Measurements from ENCODE around the gene GORASP1.

Gene GORASP1

DNA sequence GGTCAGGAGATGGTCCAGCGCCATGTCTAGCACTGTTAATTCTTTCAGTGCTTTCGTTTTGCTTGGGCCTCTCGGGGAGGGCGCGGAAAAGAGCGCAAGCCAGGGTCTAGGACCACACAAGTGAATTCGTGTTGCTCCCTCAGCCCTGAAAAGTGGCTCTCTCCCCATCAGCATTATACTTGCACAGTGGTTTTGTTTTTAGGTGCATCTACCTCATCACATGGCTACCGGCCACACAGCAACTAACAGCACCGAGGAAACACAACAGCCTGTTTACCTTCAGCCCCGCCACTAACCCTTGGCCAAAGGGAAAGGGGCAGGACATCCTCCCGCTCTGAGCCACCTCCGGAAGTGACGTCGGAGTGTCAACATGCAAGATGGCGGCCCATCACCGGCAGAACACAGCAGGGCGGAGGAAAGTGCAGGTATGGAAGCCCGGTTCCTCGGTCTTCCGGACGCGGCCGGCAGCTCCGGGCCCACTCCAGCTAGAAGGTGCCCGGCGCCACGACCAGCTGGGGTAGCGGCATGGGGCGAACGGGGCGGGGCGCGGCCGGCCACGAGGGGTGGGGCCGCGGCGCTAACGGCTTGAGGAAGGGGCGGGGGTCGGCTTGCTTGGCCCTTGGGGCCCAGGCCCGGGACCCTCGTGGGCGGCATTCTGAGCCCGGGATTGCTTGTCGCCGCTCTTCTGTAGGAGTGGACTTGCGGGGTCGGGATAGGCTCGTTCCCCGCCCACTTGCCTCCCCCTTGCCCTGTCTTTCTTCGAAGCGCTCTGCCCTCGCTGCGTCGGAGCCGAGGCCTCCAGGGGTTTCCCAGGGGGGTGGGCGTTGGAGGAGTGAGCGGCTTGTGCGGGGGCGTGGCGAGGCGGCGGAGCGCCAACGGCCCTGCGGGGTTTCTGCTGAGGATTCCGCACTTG, 55.5 kb downstream of the GORASP1 start, which contains the start of the genes SCN11A and WDR48:
Gene SCN11A (minus strand): TSS at position 296 of the 913 bp plus-strand sequence. CDS start 101,582 bp downstream, outside the sequence.
Gene WDR48 (plus strand): TSS at position 368 of the 913 bp plus-strand sequence. CDS start 10 bp downstream, at position 378.
- peak within 1 kb of the TSS; percentile 78 to 96 for H3K4me3 ChIP-seq (ENCODE audit: low read depth in 1 of 2, low read length in 2 of 2)
- H3K27ac ChIP-seq (ENCODE audit: low read depth, low read length): peak within 1 kb of the TSS; percentile 92
- peak within 1 kb of the TSS; percentile 75 for H3K9ac ChIP-seq (ENCODE audit: low read length)
- no peaks in the 10 kb centered on the region for H3K36me3 ChIP-seq (ENCODE audit: insufficient read depth, low read length)
- no peaks in the 10 kb centered on the region for H3K27me3 ChIP-seq (ENCODE audit: control insufficient read depth in 1 of 2, insufficient read depth in 2 of 2, low read length in 2 of 2)
- peaks cover 6% of the 10 kb centered on the region for H3K4me1 ChIP-seq (ENCODE audit: insufficient read depth, low read length)
- H3K9me3 ChIP-seq (ENCODE audit: low read length): no peaks in the 10 kb centered on the region

DNA sequence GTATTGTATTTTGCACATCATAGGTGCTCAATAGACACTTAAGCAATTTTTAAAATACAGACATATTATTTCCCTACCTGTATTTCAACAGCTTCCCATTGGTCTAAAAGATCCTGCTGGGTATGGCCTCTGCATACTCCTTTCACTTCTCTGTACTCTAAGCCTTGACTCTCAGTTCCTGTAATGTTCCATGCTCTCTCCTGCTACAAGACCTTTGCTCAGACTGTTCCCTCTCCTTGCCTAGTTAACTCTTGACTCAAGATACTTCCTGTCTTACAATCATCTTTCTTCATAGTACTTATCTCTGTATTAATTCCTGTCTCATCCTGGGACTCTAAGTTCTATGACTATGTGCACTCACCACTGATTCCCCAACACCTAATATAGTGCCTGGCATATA, 57.4 kb downstream of the GORASP1 start:
- no peak overlapping the region for H3K27ac ChIP-seq (ENCODE audit: low read depth, low read length)
- peaks cover 6% of the 10 kb centered on the region for H3K4me1 ChIP-seq (ENCODE audit: insufficient read depth, low read length)
- no peaks in the 10 kb centered on the region for H3K27me3 ChIP-seq (ENCODE audit: control insufficient read depth in 1 of 2, insufficient read depth in 2 of 2, low read length in 2 of 2)

More for the DNA sequence above, 57.4 kb downstream of the GORASP1 start:
- H3K9ac ChIP-seq (ENCODE audit: low read length): no peak overlapping the region
- H3K9me3 ChIP-seq (ENCODE audit: low read length): no peaks in the 10 kb centered on the region
- H3K36me3 ChIP-seq (ENCODE audit: insufficient read depth, low read length): no peaks in the 10 kb centered on the region
- no peak overlapping the region for H3K4me3 ChIP-seq (ENCODE audit: low read depth in 1 of 2, low read length in 2 of 2)

All from muscle layer of colon (tissue), 2 donors.